Uterus (tissue), 4 donors: Measurements from ENCODE around the gene ARMC5. TPM values are rescaled to one million over a fixed set of nuclear protein-coding genes. Genes with fewer than 3 reads are reported as not detected.

ENCODE experiments used
- DNase-seq, 2 donors: peaks; one replicate each; pipeline ENCODE4 v3.0.0-alpha.2; 2019 to 2020
- H3K27ac ChIP-seq, 2 donors: fragments of 200-600 bp; sonication (generic); 1 replicate in 1 of 2; 2 replicates in 1 of 2; pipeline ENCODE4 v1.5.1; 2016 to 2018
- H3K27me3 ChIP-seq, 2 donors: fragments of 200-600 bp; sonication (generic); one replicate each; pipeline ENCODE4 v1.5.1; 2018 to 2019; ENCODE audit warnings: control low read depth in 1 of 2
- H3K36me3 ChIP-seq, 2 donors: fragments of 200-600 bp; sonication (generic); one replicate each; pipeline ENCODE4 v1.5.1; 2019; ENCODE audit warnings: control low read depth in 1 of 2
- H3K4me1 ChIP-seq, 2 donors: fragments of 200-600 bp; sonication (generic); one replicate each; pipeline ENCODE4 v1.5.1; 2018 to 2019; ENCODE audit warnings: control low read depth in 1 of 2
- H3K4me3 ChIP-seq, 2 donors: fragments of 200-600 bp; sonication (generic); 1 replicate in 1 of 2; 2 replicates in 1 of 2; pipeline ENCODE4 v1.5.1; 2018 to 2019; ENCODE audit warnings: mild to moderate bottlenecking in 1 of 2
- H3K9me3 ChIP-seq, 2 donors: fragments of 200-600 bp; sonication (generic); one replicate each; pipeline ENCODE4 v1.5.1; 2019; ENCODE audit warnings: control low read depth in 1 of 2
- POLR2A ChIP-seq, 2 donors: fragments of 450-650 bp; IDR thresholded peaks; one replicate each; pipeline ENCODE4 v1.6.1; 2016; ENCODE audit warnings: antibody characterized with exemption in 2 of 2, mild to moderate bottlenecking in 1 of 2, moderate library complexity in 1 of 2
- intact Hi-C: fragments of 100-400 bp; cut with DNase I; formaldehyde crosslinking; loops from one replicate; pipeline ENCODE4 v1.15.1; 2023; ENCODE audit warnings: low total_unique reads
- total RNA-seq, 4 donors: library from RNA; depleted of rRNA in 3 of 4; stranded (reverse); fragments of >200 nt in 3 of 4; gene quantifications; one replicate each; pipeline versions ENCODE4 v1.1.0 to v1.2.4, GENCODE V29; 2014 to 2023
- TF ChIP-seq, protein P1 (sequence below), 4 experiments: fragments of 200-600 bp in 2 of 4; fragments of 450-650 bp in 2 of 4; sonication (generic) in 2 of 4; IDR thresholded peaks; one replicate each; pipeline ENCODE4 v1.5.1; 2016 to 2019; ENCODE audit warnings: antibody characterized with exemption in 4 of 4, mild to moderate bottlenecking in 2 of 4, moderate library complexity in 1 of 4
- donor health status: DM: yes; HTN: yes; CAD: no.

Gene ARMC5
- total RNA-seq, 4 donors from 2014 or later = 2.1 to 12.7 (median 8.0) TPM

- peaks cover 0 to 8% of the 10 kb centered on the region in 2 donors for H3K4me1 ChIP-seq
- H3K4me3 ChIP-seq = no peak overlapping the region
- H3K27ac ChIP-seq = no peak overlapping the region
- intact Hi-C loops = no loop called here
- H3K36me3 ChIP-seq = no peaks in the 10 kb centered on the region
- no peaks in the 10 kb centered on the region for H3K9me3 ChIP-seq
- DNase-seq = peak in 1 of 2 donors; percentile 18
- no peaks in the 10 kb centered on the region for H3K27me3 ChIP-seq
- TF ChIP-seq, protein P1, sequence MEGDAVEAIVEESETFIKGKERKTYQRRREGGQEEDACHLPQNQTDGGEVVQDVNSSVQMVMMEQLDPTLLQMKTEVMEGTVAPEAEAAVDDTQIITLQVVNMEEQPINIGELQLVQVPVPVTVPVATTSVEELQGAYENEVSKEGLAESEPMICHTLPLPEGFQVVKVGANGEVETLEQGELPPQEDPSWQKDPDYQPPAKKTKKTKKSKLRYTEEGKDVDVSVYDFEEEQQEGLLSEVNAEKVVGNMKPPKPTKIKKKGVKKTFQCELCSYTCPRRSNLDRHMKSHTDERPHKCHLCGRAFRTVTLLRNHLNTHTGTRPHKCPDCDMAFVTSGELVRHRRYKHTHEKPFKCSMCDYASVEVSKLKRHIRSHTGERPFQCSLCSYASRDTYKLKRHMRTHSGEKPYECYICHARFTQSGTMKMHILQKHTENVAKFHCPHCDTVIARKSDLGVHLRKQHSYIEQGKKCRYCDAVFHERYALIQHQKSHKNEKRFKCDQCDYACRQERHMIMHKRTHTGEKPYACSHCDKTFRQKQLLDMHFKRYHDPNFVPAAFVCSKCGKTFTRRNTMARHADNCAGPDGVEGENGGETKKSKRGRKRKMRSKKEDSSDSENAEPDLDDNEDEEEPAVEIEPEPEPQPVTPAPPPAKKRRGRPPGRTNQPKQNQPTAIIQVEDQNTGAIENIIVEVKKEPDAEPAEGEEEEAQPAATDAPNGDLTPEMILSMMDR (IDR thresholded peaks at IDR 0.05) = no peak
- no peak for TF ChIP-seq POLR2A (IDR thresholded peaks at IDR 0.05)
Observed at GRCh38 chr16:31461921-31462804, 2.9 kb downstream of the ARMC5 start.

DNA sequence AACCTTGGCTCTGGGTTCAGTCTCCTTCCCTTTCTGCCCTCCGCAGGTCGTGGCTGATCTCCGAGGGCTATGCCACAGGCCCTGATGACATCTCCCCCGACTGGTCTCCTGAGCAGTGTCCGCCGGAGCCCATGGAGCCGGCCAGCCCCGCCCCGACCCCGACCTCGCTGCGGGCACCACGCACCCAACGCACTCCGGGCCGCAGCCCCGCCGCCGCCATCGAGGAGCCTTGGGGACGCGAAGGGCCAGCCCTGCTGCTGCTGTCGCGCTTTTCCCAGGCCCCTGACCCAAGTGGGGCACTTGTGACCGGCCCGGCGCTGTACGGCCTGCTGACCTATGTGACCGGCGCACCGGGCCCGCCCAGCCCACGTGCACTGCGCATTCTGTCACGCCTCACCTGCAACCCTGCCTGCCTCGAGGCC is 5.1 kb downstream of the ARMC5 start:
- no peaks in the 10 kb centered on the region for H3K4me1 ChIP-seq
- H3K27me3 ChIP-seq = no peaks in the 10 kb centered on the region
- no peak overlapping the region for H3K4me3 ChIP-seq
- TF ChIP-seq, protein P1 (IDR thresholded peaks at IDR 0.05) = no peak
- no peak for TF ChIP-seq POLR2A (IDR thresholded peaks at IDR 0.05)
- no peaks in the 10 kb centered on the region for H3K9me3 ChIP-seq
- intact Hi-C loops = no loop called here
- no peak overlapping the region for H3K27ac ChIP-seq
- no peak for DNase-seq
- H3K36me3 ChIP-seq = no peaks in the 10 kb centered on the region

DNA sequence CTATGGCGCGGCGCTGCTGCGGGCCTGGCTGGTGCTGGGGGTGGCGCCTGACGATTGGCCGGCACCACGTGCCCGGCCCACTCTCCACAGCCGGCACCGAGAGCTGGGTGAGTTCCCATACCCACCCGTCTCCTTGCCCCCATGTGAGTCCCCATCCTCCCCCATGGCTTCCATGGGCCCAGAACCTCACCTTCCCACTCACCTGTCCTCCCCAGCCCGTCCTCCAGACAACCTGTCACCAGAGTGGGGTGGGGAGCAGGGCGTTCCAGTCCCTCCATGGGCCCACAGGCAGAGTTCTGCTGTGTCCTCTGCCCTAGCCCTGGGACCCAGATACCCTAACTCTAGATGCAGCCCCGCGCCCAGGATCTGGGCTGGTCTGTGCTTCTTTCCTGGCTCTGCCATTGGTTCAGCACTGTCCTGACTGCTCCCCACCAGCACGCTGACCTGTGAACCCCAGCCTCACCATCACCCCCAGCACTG is 5.5 kb downstream of the ARMC5 start:
- DNase-seq = no peak
- no peaks in the 10 kb centered on the region for H3K9me3 ChIP-seq
- no peak overlapping the region for H3K4me3 ChIP-seq
- no peaks in the 10 kb centered on the region for H3K36me3 ChIP-seq
- H3K4me1 ChIP-seq = no peaks in the 10 kb centered on the region
- no peak overlapping the region for H3K27ac ChIP-seq
- intact Hi-C loops = no loop called here
- no peak for TF ChIP-seq POLR2A (IDR thresholded peaks at IDR 0.05)
- TF ChIP-seq, protein P1 (IDR thresholded peaks at IDR 0.05) = no peak
- H3K27me3 ChIP-seq = no peaks in the 10 kb centered on the region

DNA sequence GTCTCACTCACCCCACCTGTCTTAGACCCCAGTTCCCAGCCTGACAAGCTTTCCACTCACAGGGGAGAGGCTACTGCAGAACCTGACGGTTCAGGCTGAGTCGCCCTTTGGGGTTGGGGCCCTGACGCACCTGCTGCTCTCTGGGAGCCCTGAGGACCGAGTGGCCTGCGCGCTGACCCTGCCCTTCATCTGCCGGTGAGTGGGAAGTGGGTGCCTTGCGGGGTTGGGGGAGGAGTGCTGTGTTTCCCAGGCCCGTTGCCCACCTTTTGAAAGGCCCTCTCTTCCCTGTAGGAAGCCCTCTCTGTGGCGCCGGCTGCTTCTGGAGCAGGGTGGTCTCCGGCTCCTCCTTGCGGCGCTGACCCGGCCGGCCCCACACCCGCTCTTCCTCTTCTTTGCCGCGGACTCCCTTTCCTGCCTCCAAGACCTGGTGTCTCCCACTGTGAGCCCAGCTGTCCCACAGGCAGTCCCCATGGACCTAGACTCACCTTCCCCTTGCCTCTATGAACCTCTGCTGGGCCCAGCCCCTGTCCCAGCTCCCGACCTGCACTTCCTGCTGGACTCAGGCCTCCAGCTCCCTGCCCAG is 6.6 kb downstream of the ARMC5 start:
- H3K36me3 ChIP-seq = no peaks in the 10 kb centered on the region
- H3K27me3 ChIP-seq = no peaks in the 10 kb centered on the region
- no peak for TF ChIP-seq POLR2A (IDR thresholded peaks at IDR 0.05)
- TF ChIP-seq, protein P1 (IDR thresholded peaks at IDR 0.05) = no peak
- H3K27ac ChIP-seq = no peak overlapping the region
- intact Hi-C loops = no loop called here
- H3K4me3 ChIP-seq = no peak overlapping the region
- no peak for DNase-seq
- no peaks in the 10 kb centered on the region for H3K9me3 ChIP-seq
- peaks cover under 1 to 3% of the 10 kb centered on the region in 2 donors for H3K4me1 ChIP-seq

DNA sequence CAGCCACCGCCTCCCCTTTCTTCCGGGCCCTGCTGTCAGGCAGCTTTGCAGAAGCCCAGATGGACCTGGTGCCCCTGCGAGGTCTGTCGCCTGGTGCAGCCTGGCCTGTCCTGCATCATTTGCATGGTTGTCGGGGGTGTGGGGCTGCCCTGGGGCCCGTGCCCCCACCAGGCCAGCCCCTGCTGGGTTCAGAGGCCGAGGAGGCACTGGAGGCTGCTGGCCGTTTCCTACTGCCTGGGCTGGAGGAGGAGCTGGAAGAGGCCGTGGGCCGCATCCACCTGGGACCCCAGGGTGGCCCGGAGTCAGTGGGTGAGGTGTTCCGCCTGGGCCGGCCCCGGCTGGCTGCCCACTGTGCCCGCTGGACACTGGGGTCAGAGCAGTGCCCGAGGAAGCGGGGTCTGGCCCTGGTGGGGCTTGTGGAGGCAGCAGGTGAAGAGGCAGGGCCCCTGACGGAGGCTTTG is 7.1 kb downstream of the ARMC5 start:
- Histone ChIP-seq H3K27ac (no peak overlapping the region), H3K36me3 (no peaks in the 10 kb centered on the region), H3K4me3 (no peak overlapping the region), H3K9me3 (no peaks in the 10 kb centered on the region), H3K4me1 (peaks cover 6 to 7% of the 10 kb centered on the region in 2 donors), H3K27me3 (no peaks in the 10 kb centered on the region)
- no peak for DNase-seq
- intact Hi-C loops = no loop called here
- no peak for TF ChIP-seq POLR2A (IDR thresholded peaks at IDR 0.05)
- TF ChIP-seq, protein P1 (IDR thresholded peaks at IDR 0.05) = no peak
